A673 (cell line): ENCODE data around the gene MRPL53.

Experiments used
- EZH2 ChIP-seq: fragments of 200-600 bp; sonication (generic); IDR thresholded peaks from 2 replicates; pipeline ENCODE4 v1.6.1; 2017; ENCODE audit warnings: borderline replicate concordance, low read depth, mild to moderate bottlenecking, mixed read lengths, antibody characterized with exemption, low read length; ENCODE audit not compliant: poor library complexity, severe bottlenecking
- TF ChIP-seq, protein P1 (sequence below): fragments of 300-800, 200-600 bp; sonication (generic); conservative IDR thresholded peaks from 2 replicates; pipeline ENCODE4 v1.5.1; 2017; ENCODE audit warnings: low read depth, mild to moderate bottlenecking, antibody characterized with exemption, low read length, moderate library complexity, mixed read lengths

GRCh38 chr2:74448771-74449170 lies 23.7 kb downstream of the MRPL53 start:
- TF ChIP-seq EZH2: no peak
- TF ChIP-seq, protein P1, sequence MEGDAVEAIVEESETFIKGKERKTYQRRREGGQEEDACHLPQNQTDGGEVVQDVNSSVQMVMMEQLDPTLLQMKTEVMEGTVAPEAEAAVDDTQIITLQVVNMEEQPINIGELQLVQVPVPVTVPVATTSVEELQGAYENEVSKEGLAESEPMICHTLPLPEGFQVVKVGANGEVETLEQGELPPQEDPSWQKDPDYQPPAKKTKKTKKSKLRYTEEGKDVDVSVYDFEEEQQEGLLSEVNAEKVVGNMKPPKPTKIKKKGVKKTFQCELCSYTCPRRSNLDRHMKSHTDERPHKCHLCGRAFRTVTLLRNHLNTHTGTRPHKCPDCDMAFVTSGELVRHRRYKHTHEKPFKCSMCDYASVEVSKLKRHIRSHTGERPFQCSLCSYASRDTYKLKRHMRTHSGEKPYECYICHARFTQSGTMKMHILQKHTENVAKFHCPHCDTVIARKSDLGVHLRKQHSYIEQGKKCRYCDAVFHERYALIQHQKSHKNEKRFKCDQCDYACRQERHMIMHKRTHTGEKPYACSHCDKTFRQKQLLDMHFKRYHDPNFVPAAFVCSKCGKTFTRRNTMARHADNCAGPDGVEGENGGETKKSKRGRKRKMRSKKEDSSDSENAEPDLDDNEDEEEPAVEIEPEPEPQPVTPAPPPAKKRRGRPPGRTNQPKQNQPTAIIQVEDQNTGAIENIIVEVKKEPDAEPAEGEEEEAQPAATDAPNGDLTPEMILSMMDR: no peak
